Measurements from ENCODE around the gene ELK4.

DNA sequence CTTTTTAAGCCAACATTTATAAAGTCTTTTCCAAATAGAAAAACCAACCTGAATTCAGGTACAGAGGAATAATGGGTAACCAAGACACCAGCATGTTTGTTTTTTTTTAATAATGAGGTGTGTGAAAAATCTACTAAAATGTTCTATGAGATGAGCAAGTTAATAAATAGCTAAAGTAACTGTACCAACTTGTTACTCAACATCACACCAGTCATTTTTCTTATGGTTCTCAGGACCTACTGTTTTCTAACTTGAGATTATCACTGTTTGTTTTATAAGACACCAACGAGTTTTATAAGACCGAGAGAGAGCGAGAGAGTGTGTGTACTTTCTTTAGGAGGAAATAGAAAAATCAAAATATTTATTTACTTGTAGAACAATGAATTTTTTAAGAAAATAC lies 12.4 kb downstream of the ELK4 start:
- TF ChIP-seq SPI1 (IDR thresholded peaks at IDR 0.05; ENCODE audit: borderline replicate concordance, low read depth): no peak
- TF ChIP-seq, protein P1, sequence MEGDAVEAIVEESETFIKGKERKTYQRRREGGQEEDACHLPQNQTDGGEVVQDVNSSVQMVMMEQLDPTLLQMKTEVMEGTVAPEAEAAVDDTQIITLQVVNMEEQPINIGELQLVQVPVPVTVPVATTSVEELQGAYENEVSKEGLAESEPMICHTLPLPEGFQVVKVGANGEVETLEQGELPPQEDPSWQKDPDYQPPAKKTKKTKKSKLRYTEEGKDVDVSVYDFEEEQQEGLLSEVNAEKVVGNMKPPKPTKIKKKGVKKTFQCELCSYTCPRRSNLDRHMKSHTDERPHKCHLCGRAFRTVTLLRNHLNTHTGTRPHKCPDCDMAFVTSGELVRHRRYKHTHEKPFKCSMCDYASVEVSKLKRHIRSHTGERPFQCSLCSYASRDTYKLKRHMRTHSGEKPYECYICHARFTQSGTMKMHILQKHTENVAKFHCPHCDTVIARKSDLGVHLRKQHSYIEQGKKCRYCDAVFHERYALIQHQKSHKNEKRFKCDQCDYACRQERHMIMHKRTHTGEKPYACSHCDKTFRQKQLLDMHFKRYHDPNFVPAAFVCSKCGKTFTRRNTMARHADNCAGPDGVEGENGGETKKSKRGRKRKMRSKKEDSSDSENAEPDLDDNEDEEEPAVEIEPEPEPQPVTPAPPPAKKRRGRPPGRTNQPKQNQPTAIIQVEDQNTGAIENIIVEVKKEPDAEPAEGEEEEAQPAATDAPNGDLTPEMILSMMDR (IDR thresholded peaks at IDR 0.05; ENCODE audit: insufficient read depth, low read length): no peak
- TF ChIP-seq, protein P2, sequence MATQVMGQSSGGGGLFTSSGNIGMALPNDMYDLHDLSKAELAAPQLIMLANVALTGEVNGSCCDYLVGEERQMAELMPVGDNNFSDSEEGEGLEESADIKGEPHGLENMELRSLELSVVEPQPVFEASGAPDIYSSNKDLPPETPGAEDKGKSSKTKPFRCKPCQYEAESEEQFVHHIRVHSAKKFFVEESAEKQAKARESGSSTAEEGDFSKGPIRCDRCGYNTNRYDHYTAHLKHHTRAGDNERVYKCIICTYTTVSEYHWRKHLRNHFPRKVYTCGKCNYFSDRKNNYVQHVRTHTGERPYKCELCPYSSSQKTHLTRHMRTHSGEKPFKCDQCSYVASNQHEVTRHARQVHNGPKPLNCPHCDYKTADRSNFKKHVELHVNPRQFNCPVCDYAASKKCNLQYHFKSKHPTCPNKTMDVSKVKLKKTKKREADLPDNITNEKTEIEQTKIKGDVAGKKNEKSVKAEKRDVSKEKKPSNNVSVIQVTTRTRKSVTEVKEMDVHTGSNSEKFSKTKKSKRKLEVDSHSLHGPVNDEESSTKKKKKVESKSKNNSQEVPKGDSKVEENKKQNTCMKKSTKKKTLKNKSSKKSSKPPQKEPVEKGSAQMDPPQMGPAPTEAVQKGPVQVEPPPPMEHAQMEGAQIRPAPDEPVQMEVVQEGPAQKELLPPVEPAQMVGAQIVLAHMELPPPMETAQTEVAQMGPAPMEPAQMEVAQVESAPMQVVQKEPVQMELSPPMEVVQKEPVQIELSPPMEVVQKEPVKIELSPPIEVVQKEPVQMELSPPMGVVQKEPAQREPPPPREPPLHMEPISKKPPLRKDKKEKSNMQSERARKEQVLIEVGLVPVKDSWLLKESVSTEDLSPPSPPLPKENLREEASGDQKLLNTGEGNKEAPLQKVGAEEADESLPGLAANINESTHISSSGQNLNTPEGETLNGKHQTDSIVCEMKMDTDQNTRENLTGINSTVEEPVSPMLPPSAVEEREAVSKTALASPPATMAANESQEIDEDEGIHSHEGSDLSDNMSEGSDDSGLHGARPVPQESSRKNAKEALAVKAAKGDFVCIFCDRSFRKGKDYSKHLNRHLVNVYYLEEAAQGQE (IDR thresholded peaks at IDR 0.05; ENCODE audit: insufficient replicate concordance, low read depth): no peak
- TF ChIP-seq POLR2AphosphoS5 (IDR thresholded peaks at IDR 0.05; ENCODE audit: low read depth): no peak
- TF ChIP-seq GABPA (IDR thresholded peaks at IDR 0.05; ENCODE audit: low read depth): no peak

Measured in HL-60 (cell line).